K562 (cell line): ENCODE measurements around the gene TNIK. TPM values are rescaled to one million over a fixed set of nuclear protein-coding genes. Genes with fewer than 3 reads are reported as not detected.

Source experiments
- AFF1 ChIP-seq, 2 experiments: fragments of 450-650 bp; IDR thresholded peaks; 2 replicates each; pipeline ENCODE4 v1.6.1; 2018; ENCODE audit warnings: mild to moderate bottlenecking in 2 of 2, low read depth in 1 of 2; ENCODE audit not compliant: partially characterized antibody in 2 of 2
- CBFB ChIP-seq: sonication (generic); formaldehyde crosslinking; IDR thresholded peaks from 2 replicates; pipeline ENCODE4 v1.4.0; 2020; ENCODE audit warnings: mild to moderate bottlenecking, missing genetic modification reagents
- KLF10 ChIP-seq: fragments of 250-450 bp; sonication (Bioruptor Pico); IDR thresholded peaks from 2 replicates; pipeline ENCODE4 v1.6.1; 2021; ENCODE audit warnings: matching md5 sums
- L3MBTL2 ChIP-seq: fragments of 450-650 bp; IDR thresholded peaks from 2 replicates; pipeline ENCODE4 v1.6.1; 2016; ENCODE audit warnings: mild to moderate bottlenecking, moderate library complexity
- LARP7 ChIP-seq: fragments of 450-650 bp; IDR thresholded peaks from 2 replicates; pipeline ENCODE4 v1.6.1; 2016
- MAFF ChIP-seq: IDR thresholded peaks from 2 replicates; pipeline ENCODE4 v1.6.1; 2012; ENCODE audit warnings: low read length, improper control_type of control experiment
- NR3C1 ChIP-seq: sonication (generic); formaldehyde crosslinking; IDR thresholded peaks from 2 replicates; pipeline ENCODE4 v1.8.1; 2022; ENCODE audit warnings: missing genetic modification reagents
- POLR3G ChIP-seq: IDR thresholded peaks from 2 replicates; pipeline ENCODE4 v1.6.1; 2011; ENCODE audit not compliant: insufficient read length, insufficient replicate concordance; ENCODE audit errors: extremely low read depth
- PRDM10 ChIP-seq: fragments of 450-650 bp; IDR thresholded peaks from 2 replicates; pipeline ENCODE4 v1.6.1; 2018; ENCODE audit not compliant: partially characterized antibody
- PTTG1 ChIP-seq: fragments of 450-650 bp; IDR thresholded peaks from 2 replicates; pipeline ENCODE4 v1.6.1; 2016; ENCODE audit warnings: low read depth, mild to moderate bottlenecking, missing genetic modification characterization, missing compliant biosample characterization
- RBFOX2 ChIP-seq: fragments of 200-400 bp; formaldehyde crosslinking; IDR thresholded peaks from 2 replicates; pipeline ENCODE4 v1.6.1; 2017; ENCODE audit warnings: low read depth, mild to moderate bottlenecking, low read length, moderate library complexity
- STAT5B ChIP-seq: fragments of 250-450 bp; sonication (Bioruptor Pico); IDR thresholded peaks from 2 replicates; pipeline ENCODE4 v1.8.0; 2021; ENCODE audit warnings: mild to moderate bottlenecking, inconsistent platforms
- TRIM24 ChIP-seq, 2 experiments: fragments of 450-650 bp; IDR thresholded peaks; 2 replicates each; pipeline ENCODE4 v1.6.1; 2016
- ZBTB11 ChIP-seq, 3 experiments: fragments of 200-800 bp in 1 of 3; fragments of 250-450 bp in 1 of 3; fragments of 450-650 bp in 1 of 3; sonication (Bioruptor Pico) in 1 of 3; sonication (Bioruptor generic) in 1 of 3; formaldehyde crosslinking in 1 of 3; IDR thresholded peaks; 2 replicates each; pipeline versions ENCODE4 v1.6.1 to v1.8.0; 2016 to 2022; ENCODE audit warnings: mild to moderate bottlenecking in 2 of 3, missing genetic modification characterization in 2 of 3, missing compliant biosample characterization in 1 of 3, moderate library complexity in 1 of 3
- ZNF175 ChIP-seq: fragments of 200-800 bp; sonication (Bioruptor generic); IDR thresholded peaks from 2 replicates; pipeline ENCODE4 v1.6.1; 2016; ENCODE audit warnings: low read depth, mild to moderate bottlenecking, missing genetic modification characterization, missing compliant biosample characterization
- ZNF584 ChIP-seq: fragments of 200-800 bp; sonication (Bioruptor generic); IDR thresholded peaks from 2 replicates; pipeline ENCODE4 v1.6.1; 2016; ENCODE audit warnings: low read depth, mild to moderate bottlenecking, missing genetic modification characterization, missing compliant biosample characterization
- polyA plus RNA-seq, 8 experiments: library from polyadenylated mRNA; depleted of rRNA in 4 of 8; stranded (reverse) in 5 of 8; unstranded in 3 of 8; fragments of >200 nt; fragmentation: Nextera tagmentation in 2 of 8; fragmentation: Illumina TruSeq in 1 of 8; extraction: Ambion mirVana in 2 of 8; extraction: Trizol in 1 of 8; gene quantifications; 2 replicates each; pipeline versions ENCODE4 v1.2.1 to v1.2.3, GENCODE V29; 2011 to 2014; ENCODE audit warnings: inconsistent platforms in 1 of 8, missing spikeins in 1 of 8
- total RNA-seq, 7 experiments: library from RNA; depleted of rRNA in 6 of 7; stranded (reverse); fragments of >200 nt in 6 of 7; fragmentation: Illumina TruSeq in 2 of 7; extraction: Trizol in 2 of 7; gene quantifications; 2 replicates each; pipeline versions ENCODE4 v1.2.1 to v1.2.3, GENCODE V29; 2011 to 2021; ENCODE audit warnings: low replicate concordance in 1 of 7

Gene TNIK
- total and polyA plus RNA-seq, 9 of the 15 experiments (the other 6 are each of a cell fraction or from before 2014, with no cell fraction given) = 6.6 to 39.0 (median 24.7) TPM

GRCh38 chr3:171460725-171461524 lies 720 bp upstream of the TNIK start (continued):
- TF ChIP-seq AFF1 (IDR thresholded peaks at IDR 0.05; ENCODE audit: low read depth in 1 of 2, partially characterized antibody in 2 of 2) = no peak
- TF ChIP-seq TRIM24 (IDR thresholded peaks at IDR 0.05) = no peak; a peak in 1 of 4 replicates
- TF ChIP-seq ZNF175 (CRISPR knock-in tag) = peak; percentile 85
- peak in 2 of 3 experiments; percentile 61 to 93; a peak in 4 of 6 replicates for TF ChIP-seq ZBTB11 (CRISPR knock-in tag; IDR thresholded peaks at IDR 0.05)
- no peak for TF ChIP-seq LARP7
- TF ChIP-seq POLR3G = no peak
- TF ChIP-seq NR3C1 (CRISPR knock-in tag) = 0 out of 2 replicates have a peak, but pooled peaks have one; percentile 16
- peak; percentile 89 for TF ChIP-seq RBFOX2
- no peak for TF ChIP-seq MAFF
- TF ChIP-seq PTTG1 (tag) = no peak
- TF ChIP-seq PRDM10 = no peak
- TF ChIP-seq KLF10 (CRISPR knock-in tag) = no peak
- TF ChIP-seq L3MBTL2 = peak; percentile 72
- TF ChIP-seq CBFB (CRISPR knock-in tag) = no peak
- no peak; the same call in 1 of the 2 replicates for TF ChIP-seq ZNF584
- no peak for TF ChIP-seq STAT5B (CRISPR knock-in tag)
